22Rv1 (cell line): ENCODE data around the gene PLEKHA5.
"Not testable (repeated sequence)": the region's sequence is repeated elsewhere in the genome, so short reads cannot be mapped to it uniquely, and the experiment has no call there.

Experiments used
- H3K27ac ChIP-seq: fragments of 450-650 bp; 2 replicates; pipeline ENCODE4 v1.5.1; 2017
- ZFX ChIP-seq: fragments of 450-650 bp; IDR thresholded peaks from 2 replicates; pipeline ENCODE4 v1.6.1; 2017; ENCODE audit warnings: antibody characterized with exemption, borderline replicate concordance
- TF ChIP-seq, protein P1 (sequence below): fragments of 450-650 bp; IDR thresholded peaks from 2 replicates; pipeline ENCODE4 v1.5.1; 2017; ENCODE audit warnings: mild to moderate bottlenecking

The PLEKHA5 gene

DNA sequence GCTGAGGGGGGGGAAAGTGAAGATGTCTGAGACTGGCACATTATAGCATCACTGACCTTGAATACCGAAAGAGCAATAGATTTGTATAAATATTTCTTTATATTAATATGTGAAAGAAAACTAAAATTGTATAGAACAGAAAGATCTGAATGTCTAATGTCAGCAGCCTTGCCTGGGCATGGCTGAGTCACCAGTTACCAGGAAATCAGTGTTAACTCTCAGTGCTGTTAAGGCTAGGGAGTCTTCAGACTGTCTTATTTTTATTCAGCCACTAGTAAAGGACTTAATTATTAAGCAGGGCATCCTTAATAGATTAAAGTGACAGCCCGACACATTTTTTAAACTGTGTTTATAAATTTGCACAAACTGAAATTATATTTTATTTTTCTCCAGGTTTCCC, 186.9 kb downstream of the PLEKHA5 start:
- no peak for TF ChIP-seq ZFX
- TF ChIP-seq, protein P1, sequence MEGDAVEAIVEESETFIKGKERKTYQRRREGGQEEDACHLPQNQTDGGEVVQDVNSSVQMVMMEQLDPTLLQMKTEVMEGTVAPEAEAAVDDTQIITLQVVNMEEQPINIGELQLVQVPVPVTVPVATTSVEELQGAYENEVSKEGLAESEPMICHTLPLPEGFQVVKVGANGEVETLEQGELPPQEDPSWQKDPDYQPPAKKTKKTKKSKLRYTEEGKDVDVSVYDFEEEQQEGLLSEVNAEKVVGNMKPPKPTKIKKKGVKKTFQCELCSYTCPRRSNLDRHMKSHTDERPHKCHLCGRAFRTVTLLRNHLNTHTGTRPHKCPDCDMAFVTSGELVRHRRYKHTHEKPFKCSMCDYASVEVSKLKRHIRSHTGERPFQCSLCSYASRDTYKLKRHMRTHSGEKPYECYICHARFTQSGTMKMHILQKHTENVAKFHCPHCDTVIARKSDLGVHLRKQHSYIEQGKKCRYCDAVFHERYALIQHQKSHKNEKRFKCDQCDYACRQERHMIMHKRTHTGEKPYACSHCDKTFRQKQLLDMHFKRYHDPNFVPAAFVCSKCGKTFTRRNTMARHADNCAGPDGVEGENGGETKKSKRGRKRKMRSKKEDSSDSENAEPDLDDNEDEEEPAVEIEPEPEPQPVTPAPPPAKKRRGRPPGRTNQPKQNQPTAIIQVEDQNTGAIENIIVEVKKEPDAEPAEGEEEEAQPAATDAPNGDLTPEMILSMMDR, result no peak
- no peak overlapping the region for H3K27ac ChIP-seq

DNA sequence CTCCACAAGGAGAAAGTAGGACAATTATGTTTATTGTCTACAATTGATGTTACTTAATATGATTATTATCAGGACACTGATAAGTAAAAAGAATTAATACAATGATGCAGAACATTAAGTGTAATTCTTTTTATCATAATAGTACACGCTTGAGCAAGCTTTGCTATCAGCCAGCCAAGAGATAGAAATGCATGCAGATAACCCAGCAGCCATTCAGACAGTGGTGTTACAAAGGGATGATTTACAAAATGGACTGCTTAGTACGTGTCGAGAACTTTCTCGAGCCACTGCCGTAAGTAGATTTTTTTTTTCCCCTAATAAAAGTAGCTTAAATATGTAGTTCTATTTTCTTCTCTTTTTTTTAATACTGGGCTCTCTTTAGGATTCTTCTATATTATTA, 192.8 kb downstream of the PLEKHA5 start:
- TF ChIP-seq ZFX, result no peak
- TF ChIP-seq, protein P1, result no peak
- no peak overlapping the region for H3K27ac ChIP-seq

DNA sequence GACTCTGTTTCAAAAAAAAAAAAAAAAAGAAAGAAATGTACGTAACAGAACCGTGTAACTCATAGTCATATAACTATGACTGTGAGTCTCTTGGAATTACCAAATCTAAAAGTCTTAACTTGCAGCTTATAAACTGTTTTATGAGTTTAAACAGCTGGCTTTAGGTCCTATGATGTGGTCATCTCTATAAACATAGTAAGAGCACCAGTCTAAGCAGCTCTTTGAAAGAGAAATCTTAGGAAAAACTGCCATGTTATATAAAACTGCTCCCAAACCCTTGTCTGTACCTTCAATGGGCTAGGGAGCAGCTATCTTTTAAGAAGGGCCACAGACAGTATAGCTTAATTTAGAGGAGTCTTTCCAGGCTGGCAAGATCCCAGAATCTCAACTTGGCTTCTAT, 194.3 kb downstream of the PLEKHA5 start:
- H3K27ac ChIP-seq, result peak overlapping the region; percentile 3; the same call in 1 of the 2 replicates
- no peak for TF ChIP-seq ZFX
- TF ChIP-seq, protein P1, result no peak

DNA sequence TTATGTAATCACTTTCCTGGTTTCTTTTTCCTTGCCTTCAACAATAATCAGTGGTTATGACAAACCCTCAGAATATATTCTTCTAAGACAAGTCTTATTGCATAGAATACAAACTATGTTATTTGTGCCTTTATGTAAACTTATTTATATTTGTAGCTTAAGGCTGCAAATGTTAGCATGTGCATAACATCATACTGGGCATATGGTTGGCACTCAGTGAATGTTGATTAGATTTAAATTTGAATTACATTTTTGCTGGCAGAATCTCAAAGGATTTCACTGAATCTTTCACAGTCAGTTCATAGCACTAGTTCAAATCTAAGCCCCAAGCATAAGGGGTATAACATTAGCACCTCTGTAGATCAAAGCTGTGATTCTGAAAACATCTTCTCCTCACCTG, 196.6 kb downstream of the PLEKHA5 start:
- H3K27ac ChIP-seq, result no peak overlapping the region
- no peak for TF ChIP-seq ZFX
- TF ChIP-seq, protein P1, result no peak

DNA sequence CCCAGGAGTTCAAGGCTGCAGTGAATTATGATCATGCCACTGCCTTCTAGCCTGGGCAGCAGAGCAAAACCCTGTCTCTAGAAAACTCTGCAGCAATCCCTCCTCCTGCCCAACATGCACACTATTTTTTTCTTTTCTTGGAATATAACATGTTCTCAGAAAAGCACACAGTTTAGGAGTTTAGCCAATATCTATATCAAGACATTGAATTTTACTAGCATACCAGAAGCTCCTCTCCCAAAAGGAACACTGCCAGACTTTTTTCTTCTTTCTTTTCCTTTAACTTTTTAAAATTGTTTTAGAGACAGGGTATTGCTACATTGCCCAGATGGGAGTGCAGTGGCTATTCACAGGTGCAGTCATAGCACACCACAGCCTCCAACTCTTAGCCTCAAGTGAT, 202.7 kb downstream of the PLEKHA5 start:
- TF ChIP-seq, protein P1, result no peak
- no peak for TF ChIP-seq ZFX
- H3K27ac ChIP-seq, result no peak overlapping the region

DNA sequence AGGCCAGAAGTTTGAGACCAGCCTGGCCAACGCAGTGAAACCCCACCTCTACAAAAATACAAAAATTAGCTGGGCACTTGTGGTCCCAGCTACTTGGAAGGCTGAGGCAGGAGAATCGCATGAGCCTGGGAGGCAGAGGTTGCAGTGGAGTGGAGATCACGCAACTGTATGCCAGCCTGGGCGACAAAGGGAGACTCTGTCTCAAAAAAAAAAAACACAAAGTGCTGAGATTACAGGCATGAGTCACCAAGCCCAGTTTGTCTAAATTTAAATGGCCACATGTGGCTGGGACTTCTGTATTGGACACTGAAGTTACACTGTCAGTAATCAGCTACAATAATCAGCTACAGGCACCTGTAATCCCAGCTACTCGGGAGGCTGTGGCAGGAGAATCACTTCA, 208.9 kb downstream of the PLEKHA5 start:
- no peak overlapping the region for H3K27ac ChIP-seq
- TF ChIP-seq, protein P1, result no peak
- no peak for TF ChIP-seq ZFX

DNA sequence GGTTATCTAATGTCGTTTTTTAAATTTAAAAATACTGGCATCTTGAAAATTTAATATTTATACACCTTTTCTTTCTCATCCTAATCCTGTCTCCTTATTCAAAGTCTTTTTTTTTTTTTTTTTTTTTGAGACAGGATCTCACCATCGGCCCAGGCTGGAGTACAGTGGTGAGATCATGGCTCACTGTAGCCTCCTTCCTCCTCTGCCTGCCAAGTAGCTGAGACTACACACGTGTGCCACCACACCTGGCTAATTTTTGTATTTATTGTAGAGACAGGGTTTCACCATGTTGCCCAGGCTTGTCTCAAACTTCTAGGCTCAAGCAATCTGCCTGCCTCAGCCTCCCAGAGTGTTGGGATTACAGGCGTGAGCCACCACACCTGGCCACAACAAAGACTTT, 221.3 kb downstream of the PLEKHA5 start:
- not testable (repeated sequence) for H3K27ac ChIP-seq

DNA sequence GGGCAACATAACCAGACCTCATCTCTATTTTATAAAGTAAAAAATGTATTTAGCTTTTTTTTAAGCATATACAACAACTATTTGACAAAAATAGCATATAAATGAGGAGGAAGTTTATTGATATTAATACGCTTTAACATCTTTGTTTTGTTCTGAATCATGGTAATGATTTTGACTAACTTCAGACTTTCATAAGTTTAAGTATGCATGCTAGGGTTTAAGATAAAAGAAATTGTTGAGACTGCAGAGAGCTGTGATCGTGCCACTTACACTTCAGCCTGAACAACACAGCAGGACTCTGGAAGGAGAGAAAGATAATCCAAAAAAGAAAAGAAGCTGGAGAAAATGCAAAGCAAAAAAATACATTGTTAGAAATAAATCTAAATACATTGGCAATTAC, 221.8 kb downstream of the PLEKHA5 start:
- TF ChIP-seq, protein P1, result no peak
- TF ChIP-seq ZFX, result no peak
- no peak overlapping the region for H3K27ac ChIP-seq
